GM18511 (cell line): ENCODE data around the gene SNX25.
"Not testable (repeated sequence)": the region's sequence is repeated elsewhere in the genome, so short reads cannot be mapped to it uniquely, and the experiment has no call there.

ENCODE experiments used
- ATAC-seq: cut with Tn5 transposase; IDR thresholded peaks from one replicate; pipeline ENCODE4 v1.9.1; 2021; ENCODE audit warnings: mild to moderate bottlenecking, moderate library complexity; ENCODE audit not compliant: unreplicated experiment

SNX25 gene

DNA sequence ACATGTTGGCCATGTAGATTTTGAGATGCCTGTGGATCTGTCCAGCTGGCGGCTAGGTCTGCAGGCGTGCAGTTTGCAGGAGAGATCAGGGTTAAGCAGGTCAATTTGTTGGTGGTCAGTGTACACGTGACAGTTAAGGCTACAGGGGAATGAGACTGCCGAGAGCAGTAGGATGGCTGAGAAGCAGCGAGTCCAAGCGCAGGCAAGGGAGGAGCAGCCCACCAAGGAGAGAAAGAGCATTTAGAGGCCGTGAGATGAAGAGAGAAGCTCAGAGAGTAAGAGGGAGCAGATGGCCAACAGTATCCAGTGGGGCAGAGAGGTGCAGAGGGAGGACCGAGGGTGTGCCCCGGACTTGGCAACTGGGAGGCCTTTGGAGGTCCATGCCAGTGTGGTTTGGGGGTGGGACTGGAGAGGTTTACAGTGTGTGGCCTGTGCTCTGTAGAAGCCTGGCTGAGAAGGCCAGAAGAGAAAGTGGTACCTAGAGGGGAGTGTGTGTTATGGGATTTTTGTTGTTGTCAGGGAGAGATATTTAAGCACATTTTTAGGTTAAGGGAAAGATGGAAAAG lies 18.4 kb downstream of the SNX25 start:
- no peak for ATAC-seq

DNA sequence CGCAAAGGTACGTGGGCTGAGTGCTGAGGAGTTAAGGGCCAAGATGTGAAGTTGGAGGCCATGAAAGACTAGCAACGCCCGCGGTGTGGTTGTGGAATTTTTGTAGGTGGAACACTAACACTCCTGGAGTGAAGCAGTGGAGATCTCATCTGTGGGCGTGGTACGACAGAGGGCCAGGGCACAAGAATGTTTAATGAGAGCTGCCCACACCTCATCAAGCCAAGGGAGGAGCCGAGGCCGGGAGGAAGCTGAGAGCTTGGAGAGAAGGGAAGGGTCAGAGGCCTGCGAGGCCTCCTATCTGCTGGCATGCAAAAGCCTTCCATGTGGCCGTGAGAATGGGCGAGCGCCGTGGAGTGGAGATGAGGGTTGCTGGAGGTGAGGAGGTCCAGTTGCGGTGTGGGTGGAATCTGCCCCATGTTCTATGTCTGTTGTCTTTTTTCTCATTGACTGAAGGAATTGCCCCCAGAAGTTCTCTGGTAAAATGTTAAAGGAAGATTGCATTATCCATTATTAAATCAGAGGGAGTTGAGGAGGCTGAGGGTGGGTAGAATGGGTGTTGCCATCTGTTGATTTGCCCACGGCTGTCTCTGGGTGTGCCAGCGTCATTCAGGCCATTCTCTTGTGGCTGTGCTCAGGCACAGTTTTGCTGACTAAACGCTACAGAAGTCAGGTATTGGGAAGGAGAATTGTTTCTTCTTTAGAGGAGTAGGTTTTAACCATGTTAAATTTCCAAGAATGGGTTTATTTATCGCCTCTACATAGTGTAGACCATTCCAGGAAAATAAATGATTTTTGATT lies 19.8 kb downstream of the SNX25 start:
- no peak for ATAC-seq

DNA sequence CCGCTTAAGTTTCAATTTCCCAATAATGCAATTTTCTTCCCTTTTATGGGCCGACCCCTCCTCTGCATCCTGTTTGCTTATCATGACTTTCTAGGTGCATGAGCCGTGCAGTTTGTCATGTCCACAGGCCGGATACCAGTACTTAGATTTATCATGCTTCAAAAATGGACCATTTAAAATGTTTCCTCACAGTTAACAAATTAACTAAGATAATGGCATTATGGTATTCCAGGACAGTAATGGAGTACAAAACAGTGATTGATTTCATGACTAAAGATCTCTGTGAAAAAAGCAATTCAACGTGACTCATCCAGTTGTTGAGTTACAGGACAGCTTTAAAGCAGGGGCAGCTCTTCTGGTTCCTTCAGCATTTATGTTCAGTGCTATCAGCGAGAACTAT lies 23.0 kb downstream of the SNX25 start:
- ATAC-seq, result no peak

DNA sequence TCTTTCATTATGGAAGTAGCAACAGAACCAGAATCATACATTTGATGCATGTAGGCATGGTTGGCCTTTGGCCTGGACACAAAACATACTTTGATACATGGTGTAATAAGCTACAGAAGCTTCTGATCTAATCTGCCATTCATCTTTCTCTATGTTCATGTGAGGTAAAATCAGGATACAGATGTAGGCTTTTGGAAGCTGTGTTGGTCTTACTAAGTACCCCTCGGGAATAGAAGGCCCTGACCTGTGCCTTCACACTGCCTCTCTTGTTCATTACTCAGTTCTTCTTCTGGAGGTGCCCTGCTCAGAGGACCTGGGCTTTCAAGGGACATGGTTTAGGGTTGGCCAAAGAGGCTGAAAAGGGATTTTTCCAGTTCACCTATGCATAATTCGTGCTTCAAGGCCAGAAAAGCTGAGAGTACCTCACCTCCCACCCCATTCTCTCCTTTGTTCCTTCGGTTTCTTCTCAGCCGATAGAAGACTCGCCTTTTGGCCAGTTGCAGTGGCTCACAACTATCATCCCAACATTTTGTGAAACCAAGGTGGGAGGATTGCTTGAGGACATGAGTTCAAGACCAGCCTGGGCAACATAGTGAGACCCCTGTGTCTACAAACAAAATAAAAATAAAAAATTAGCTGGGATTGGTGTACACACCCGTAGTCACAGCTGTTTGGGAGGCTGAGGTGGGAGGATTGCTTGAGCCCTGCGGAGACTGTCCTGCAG lies 25.9 kb downstream of the SNX25 start:
- ATAC-seq, result no peak

DNA sequence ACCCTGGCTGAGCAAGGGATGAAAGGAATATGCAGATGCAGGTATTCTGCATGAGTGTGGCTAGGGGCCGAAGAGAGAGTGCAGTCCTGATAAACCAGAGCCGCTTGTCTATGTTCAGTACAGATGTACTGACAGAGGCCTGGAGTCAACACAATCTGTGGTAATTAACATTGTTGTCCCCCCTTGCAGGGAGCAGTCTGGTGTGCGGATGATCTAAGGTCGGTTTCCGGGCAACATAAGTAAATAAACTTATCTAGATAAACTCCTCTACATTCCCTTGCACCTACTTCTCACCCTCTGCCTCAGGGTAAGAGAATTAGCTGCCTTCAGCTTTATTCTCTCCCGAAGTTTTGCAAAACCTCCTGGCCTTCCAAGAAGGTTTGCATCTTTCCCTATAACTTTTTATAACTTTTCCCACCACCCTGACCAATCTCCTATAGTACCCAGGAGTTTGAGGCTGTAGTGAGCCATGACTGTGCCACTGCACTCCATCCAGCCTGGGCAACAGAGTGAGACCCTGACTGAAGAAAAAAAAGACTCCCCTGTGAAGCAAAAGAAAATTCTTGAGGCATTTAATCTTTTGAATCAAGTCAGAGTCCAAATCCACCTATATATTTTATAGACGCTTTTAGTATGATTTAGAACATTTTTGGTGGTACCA lies 26.6 kb downstream of the SNX25 start:
- ATAC-seq, result no peak

DNA sequence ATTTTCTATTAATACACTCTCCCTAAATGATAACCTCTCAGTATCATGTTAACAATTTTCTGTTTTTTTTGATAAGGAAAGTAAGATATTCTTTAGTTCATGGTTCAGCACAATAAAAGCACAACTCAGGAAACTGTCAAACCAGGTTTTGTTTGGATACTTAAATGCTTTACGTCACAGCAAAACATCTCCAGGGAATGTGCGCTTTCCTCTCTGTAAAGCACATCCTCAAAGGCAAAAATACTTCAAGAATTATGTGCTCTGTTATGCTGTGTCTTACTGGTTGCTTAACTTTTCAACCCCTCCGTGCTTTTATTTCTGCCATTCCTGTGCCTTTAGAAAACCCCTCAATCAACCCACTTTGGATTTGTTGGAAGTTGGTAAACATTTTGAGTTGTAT lies 27.8 kb downstream of the SNX25 start:
- no peak for ATAC-seq

DNA sequence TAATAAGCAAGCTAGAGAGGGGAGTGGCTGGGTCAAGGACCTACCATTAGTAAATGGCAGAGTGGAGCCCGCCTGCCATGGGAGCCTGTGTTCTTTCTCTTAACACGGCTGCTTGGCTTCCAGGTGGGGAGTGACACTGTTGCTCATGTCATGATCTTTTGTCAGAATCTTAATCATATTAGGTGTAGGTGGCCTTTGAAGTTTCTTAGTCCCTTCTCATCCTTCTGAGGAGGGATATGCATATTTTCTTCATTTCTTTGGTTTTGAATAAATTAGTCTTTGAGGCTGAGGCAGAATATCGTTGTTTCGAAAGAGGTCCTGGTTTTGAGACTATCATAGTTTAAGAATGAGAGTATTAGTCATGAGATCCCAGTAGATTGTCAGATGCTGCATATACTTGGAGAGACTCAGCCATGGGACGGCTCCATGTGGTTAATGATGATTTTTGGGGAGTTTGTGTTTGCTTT lies 28.9 kb downstream of the SNX25 start:
- ATAC-seq, result no peak

DNA sequence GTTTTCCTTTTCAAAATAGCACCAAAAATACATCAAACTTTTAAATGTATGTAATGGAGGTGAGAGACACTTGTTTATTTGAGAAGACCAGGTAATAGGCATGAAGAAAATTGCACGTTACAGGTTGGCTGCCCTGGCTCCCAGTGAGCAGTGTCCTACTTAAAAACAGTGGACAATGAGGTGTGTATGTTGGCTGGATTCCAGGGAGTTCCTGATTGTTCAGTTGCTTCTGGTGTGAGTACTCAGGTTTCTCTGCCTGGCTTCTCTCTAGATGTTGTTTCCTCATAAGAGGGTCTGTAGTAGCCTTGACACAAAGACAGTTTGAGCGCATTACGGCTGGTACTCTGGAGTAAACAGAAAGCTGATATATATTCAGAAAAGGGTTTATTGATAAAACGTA lies 29.4 kb downstream of the SNX25 start:
- ATAC-seq, result no peak

DNA sequence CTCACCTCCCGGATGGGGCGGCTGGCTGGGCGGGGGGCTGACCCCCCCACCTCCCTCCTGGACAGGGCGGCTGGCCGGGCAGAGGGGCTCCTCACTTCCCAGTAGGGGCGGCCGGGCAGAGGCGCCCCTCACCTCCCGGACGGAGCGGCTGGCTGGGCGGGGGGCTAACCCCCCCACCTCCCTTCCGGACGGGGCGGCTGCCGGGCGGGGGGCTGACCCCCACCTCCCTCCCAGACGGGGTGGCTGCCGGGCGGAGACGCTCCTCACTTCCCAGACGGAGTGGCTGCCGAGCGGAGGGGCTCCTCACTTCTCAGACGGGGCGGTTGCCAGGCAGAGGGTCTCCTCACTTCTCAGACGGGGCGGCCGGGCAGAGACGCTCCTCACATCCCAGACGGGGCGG lies 31.1 kb downstream of the SNX25 start:
- not testable (repeated sequence) for ATAC-seq

DNA sequence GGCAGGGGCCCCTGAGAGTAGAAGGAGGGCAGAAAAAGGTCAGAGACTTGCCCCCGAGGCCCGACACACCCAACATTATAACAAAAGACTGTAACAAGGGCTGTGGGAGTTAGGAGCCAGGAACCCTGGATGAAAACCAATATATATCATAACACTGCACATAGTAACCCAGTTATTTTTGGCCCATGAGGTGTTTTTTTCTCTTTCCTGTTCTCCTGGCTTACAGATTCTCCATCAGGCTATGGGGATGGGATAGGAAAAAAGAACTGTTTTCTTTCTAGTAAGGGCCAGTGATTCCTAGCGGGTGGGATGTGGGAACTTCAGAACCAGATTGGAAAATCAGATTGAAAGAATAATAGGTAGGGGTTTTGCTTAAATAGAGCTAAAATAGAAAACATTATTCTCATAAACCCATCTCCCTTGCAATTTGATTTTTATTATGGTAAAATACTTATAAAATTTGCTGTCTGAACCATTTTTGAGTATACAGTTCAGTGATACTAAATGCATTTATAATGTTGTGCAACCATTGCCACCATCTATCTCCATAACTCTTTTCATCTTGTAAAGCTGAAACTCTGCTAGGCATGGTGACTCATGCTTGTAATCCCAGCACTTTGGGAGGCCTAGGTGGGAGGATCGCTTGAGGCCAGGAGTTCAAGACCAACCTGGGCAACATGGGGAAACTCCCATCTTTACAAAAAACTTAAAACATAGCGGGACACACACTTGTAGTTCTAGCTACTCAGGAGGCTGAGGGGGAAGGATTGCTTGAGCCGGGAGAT lies 33.5 kb downstream of the SNX25 start:
- ATAC-seq, result no peak

DNA sequence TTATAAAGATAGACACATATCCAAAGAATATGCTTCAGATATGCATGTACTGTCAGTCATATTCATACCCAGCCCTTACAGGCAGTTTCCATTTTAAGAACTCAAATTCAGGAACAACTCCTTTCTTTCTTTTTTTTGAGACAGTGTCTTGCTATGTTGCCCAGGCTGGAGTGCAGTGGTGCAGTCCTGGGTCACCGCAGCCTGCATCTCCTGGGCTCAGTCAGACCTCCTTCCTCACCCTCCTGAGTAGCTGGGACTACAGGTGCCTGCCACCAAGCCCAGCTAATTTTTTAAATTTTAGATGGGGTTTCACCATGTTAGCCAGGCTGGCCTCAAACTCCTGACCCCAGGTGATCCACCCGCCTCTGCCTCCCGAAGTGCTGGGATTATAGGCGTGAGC lies 34.5 kb downstream of the SNX25 start:
- no peak for ATAC-seq

DNA sequence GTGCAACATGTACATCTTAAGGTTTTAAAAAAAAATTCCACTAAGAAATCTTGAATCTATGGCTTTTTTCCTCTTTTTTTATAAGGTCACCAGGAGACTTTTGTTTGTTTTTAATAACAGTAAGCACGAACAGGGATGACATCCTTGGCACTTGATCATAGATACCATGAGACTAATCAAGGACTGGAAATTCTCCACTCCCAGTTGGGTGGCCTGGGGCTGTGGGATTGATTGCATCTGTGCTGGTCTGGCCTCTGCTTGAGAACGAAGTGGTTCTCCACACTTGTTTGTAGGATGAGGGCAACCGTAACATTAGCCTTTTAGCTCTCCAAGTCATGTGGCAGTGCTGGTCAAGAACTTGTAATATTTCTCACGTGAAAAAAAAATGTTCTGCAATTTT lies 35.4 kb downstream of the SNX25 start:
- ATAC-seq, result no peak

DNA sequence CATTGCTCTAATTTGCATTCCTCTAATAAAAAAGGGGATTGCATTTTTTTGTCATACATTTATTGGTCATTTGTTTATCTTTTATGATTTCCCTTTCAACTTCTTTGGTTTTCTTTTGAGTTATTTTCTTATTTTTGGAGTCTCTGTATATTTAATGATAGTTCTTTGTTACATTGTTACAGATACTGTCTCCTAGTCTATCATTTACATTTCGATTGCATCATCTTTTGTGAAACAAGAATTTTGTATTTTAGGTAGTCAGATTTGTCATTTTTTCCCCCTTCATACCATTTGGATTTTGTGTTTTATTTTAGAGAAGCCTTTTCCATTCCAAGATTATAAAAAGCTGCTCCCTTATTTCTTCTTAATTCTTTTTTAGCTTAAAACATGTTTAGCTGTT lies 37.1 kb downstream of the SNX25 start:
- no peak for ATAC-seq

DNA sequence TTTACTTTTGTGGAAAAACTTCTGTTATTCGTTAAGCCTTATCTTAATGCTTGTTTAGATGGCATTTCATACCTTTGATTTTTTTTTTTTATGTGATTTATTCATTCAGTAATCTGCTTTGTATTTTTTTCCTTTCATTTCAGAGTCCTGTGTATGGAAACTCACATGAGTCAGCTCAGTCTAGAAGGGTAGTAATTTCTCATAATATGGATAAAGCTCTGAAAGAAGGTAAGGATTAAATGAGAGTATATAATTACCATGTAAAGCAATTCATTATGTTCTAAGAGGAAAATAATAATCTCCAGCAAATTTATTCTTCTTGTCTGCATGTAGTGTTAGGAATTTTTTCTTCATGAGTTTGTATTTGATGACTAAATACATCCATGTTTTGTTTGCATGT lies 37.8 kb downstream of the SNX25 start:
- no peak for ATAC-seq

DNA sequence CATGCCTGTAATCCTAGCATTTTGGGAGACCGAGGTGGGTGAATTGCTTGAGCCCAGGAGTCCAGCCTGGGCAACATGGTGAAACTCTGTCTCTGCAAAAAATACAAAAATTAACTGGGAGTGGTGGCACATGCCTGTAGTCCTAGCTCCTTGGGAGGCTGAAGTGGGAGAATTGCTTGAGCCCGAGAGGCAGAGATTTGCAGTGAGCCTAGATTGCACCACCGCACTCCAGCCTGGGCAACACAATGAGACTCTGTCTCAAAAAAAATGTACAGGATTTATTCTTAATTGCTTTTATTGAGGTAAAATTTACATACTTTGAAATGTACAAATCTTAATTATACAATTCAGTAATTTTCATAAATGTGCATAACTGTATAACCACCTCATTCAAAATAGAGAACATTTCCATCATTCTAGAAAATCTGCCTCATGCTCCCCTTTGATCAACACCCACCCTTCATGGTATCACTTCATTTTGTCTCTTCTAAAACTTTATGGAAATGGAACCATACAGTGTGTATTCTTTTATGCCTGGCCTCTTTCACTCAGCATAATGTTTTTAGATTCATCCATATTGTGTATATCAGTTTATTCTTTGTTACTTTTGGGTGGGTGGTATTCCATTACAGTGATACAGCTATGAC lies 39.1 kb downstream of the SNX25 start:
- no peak for ATAC-seq

DNA sequence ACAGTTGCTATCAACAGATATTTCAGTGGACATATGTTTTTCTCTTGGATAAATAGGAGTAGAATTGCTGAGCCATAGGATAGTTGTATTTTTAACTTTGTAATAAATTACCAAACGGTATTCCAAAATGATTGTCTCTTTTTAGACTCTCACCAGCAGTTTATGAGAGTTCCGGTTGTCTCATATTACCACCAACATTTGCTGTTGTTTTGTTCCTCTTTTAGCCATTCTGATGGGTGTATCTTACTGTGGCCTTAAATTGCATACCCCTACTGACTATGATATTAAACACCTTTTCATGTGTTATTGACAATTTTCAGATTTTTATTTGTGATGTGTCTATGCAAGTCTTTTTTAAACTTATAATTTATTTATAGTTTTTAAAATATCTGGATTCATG lies 39.7 kb downstream of the SNX25 start:
- ATAC-seq, result no peak

DNA sequence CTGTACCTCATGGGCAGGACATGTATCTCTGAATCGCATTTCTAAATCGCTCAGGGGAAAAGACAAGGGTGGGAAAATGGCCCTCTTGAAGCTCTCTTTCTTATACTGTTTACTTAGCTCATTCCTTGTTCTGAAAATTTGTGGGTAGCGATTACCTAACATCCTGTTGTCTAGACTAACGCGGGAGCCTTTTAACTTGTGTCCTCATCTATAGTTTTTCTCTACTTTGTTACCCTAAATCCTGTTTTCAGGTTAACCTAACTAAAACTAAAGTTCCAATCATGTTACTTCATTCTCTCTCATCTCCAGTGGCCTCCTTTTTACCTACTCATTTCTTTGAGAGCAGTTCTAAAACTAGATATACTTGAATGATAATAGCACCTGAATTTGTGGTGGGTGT lies 45.0 kb downstream of the SNX25 start:
- no peak for ATAC-seq

DNA sequence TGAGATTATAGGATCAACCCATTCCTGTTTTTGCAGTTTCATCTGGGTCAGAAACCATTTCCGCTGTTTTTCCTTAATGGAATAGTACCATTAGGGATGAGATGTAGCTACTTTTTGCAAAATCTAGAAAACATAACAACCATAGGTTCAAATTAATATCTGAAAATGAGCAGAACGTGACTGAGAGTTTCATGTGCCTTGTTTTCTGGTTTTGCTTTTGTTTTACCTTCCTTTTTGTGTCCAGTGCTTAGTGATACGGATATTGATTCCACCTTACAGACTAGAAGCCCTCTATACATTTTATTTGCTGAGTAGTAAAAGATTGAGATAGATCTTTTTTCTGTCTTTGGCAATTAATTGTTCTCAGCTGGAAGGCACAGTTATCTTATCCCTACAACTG lies 46.5 kb downstream of the SNX25 start:
- ATAC-seq, result no peak

DNA sequence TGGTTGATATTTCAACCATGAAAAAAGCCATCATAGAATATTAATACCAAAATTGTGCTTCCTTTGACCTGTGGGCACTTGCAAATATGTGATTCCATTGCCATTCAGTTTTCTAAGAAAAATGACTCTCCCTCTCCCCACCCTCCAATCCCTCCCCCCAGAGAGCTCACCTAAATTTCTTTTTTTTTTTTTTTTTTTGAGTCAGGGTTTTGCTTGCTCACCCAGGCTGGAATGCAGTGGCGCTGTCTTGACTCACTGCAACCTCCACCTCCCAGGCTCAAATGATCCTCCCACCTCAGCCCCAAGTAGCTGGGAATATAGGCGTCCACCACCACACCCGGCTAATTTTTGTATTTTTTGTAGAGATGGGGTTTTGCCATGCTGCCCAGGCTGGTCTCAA lies 47.0 kb downstream of the SNX25 start:
- no peak for ATAC-seq

DNA sequence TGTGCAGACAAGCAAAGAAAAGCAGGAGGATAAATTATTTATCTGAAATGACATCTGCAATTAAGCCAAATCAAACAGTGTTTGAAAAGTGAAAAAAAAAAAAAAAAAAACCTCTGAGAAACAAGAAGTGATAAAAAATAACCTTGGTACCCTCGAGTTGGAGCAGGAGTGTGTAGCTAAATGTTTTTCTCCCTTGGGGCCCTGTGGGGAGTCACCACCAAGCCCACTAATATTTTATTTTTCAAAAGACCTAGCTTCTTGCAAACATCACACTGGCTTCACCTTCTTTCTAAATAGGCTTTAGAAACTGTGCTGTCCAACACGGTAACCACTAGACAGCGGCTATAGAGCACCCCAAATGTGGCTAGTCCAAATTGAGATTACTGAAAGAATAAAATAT lies 47.7 kb downstream of the SNX25 start:
- no peak for ATAC-seq
